Heart left ventricle (tissue), 13 donors: ENCODE measurements around the gene SLC34A3.

Source experiments
- POLR2A ChIP-seq, 2 donors: fragments of 450-650 bp; IDR thresholded peaks; one replicate each; pipeline ENCODE4 v1.6.1; 2017; ENCODE audit warnings: antibody characterized with exemption in 2 of 2, mild to moderate bottlenecking in 2 of 2, moderate library complexity in 2 of 2
- TF ChIP-seq, protein P1 (sequence below), 12 donors: fragments of 200-600 bp; sonication (generic) in 4 of 12; IDR thresholded peaks; one replicate each; pipeline versions ENCODE4 v1.5.0 to v1.8.0; 2018 to 2022; ENCODE audit warnings: antibody characterized with exemption in 12 of 12, mild to moderate bottlenecking in 5 of 12
- donor health status: ischemic (EF 13 %, LVEDD 7.1; RV severe dilation, severe dysfunction).
- donor health status: DM: no; HTN: yes; CAD: no.
- donor health status: DM: no; HTN: no; CAD: no.
- donor health status: ischemic (EF 25% LVEDD 6.9; RV normal size, moderate dysfunction).
- donor health status: ischemic (EF 25% LVEDD 5.7; RV mildly dilated, moderate dysfunction).
- donor health status: ischemic (EF 35%, LVEDD 5.7; RV mildly dilated, moderate dysfunction).
- donor health status: nonischemic (EF 11% LVEDD 7.7; RV severe dilation, severe dysfunction).
- donor health status: DM: yes; HTN: yes; CAD: no.
- donor health status: PGD.
- donor health status: ischemic (EF 29% LVEDD 5.4; RV normal size, mild dysfunction).
- donor health status: nonischemic (EF 23%, LVEDD 6.1; RV moderate dilation, normal function).

DNA sequence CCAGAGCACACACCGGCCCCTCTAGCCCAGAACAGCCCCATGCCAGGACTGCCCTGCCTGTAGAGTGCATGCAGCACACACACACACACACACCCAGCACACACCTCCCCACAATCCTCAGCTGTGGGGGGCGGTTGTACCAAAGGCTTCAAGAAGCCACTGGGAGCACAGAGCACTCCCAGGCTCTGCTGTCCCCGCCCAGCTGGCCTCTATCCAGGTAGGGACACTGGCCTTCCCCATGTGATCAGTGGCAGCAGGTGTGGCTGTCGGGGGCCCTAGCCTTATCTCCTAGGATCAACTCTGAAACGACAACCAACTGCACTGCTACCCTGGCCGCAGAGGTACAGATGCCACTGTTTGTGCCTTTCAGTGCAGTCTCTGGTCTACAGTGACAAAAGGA lies 44.3 kb upstream of the SLC34A3 start:
- TF ChIP-seq, protein P1, sequence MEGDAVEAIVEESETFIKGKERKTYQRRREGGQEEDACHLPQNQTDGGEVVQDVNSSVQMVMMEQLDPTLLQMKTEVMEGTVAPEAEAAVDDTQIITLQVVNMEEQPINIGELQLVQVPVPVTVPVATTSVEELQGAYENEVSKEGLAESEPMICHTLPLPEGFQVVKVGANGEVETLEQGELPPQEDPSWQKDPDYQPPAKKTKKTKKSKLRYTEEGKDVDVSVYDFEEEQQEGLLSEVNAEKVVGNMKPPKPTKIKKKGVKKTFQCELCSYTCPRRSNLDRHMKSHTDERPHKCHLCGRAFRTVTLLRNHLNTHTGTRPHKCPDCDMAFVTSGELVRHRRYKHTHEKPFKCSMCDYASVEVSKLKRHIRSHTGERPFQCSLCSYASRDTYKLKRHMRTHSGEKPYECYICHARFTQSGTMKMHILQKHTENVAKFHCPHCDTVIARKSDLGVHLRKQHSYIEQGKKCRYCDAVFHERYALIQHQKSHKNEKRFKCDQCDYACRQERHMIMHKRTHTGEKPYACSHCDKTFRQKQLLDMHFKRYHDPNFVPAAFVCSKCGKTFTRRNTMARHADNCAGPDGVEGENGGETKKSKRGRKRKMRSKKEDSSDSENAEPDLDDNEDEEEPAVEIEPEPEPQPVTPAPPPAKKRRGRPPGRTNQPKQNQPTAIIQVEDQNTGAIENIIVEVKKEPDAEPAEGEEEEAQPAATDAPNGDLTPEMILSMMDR (IDR thresholded peaks at IDR 0.05), result no peak
- no peak for TF ChIP-seq POLR2A (IDR thresholded peaks at IDR 0.05)
